ENCODE data around the gene MYO18B.

MYO18B gene

DNA sequence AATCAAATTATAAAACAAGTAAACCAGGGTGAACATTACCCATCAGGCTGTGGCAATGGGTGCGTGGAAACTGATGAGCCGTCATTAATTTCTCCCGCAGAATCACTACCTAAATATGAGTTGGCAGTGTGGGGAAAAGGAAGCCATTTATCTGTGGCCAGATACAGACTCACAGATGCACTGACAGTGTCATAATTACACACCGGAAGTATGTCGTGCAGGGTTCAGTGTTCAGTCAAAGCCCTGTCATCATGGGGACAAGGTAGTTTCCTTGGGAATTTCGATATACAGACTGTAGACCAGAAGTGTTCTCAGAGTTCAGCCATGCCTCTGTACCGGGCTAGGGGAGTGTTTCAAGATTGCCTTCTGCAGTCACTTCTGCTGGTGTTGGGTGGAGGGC lies 308.1 kb downstream of the MYO18B start:
- no peak for DNase-seq (ENCODE audit: low spot score)

DNA sequence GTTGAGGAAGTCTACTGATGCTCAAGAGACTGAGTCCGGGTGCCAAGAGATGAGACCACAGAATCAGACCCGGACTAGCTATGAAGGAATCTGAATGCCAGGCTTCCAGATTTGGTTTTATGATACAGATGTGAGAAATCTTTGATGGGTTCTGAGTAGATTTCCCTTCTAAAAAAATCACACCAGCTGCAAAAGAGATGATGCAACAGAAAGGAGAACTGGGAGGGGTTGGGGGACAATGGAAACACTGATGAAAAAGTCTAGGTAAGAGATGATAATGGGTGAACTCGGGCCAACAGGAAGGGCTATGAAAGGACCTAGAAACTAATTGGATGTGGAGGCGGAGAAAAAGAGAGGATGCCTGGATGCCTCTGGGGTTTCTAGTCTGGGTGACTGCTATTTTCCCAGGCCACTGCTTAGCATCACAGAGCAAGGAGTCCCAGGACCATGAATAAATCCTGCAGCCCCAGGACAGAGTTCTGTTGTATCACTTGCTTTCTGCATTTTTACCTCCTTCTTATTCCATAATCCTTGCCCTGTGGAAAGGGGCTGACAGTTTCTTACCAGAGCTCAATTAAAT lies 311.8 kb downstream of the MYO18B start:
- DNase-seq (ENCODE audit: low spot score) = no peak

DNA sequence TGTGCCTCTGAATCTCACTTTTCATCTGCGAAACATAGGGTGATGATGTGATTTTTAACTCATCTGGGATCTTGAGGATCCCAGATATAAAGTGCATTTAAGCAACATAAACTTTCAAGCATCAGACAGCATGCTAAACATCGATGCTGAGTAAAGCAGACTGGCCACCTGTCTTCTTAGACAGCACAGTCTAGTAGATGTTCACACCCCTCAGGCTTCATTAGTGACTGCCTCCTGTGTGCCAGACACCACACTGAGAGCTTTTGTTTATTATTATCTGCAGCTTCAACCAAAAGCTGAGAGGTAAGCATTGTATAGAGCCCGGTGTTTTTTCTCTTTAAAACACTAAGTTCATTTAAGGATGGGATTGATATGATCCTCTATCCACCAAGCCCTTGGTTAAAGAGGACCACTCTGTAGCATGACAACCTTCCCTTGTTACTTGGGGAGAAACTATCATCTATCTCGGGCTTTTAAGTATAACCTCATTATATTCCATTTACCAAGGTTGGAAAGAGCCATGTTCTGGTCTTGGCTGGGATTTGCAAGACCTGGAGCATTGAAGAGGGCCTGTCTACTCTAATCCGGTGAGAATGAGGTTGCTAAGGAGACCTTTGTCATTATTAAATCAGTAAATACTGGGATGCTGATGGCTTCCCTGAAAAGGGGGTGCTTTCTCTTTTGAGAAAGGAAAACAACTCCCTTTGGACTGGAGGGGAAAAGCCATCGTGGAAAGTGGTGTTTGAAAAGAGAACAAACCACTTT lies 313.0 kb downstream of the MYO18B start:
- no peak for DNase-seq (ENCODE audit: low spot score)

DNA sequence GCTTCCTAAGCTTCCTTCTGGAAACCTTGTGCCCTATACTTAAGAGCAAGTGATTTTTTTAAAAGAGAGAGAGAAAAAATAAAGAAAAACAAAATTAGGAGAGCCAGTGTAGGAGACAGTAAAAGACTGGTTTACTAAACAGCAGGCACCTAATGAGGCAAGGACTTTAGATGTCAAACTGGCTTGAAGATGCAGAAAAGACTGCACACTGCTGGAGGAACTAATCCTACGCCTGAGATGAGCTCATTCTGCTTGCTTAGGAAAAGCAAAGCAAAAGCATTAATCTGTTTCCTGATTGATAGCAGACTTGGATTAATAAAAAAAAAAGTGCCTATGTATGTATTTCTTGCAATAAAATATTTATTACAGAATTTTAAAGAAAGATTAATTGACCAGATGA lies 313.7 kb downstream of the MYO18B start:
- DNase-seq (ENCODE audit: low spot score) = no peak

DNA sequence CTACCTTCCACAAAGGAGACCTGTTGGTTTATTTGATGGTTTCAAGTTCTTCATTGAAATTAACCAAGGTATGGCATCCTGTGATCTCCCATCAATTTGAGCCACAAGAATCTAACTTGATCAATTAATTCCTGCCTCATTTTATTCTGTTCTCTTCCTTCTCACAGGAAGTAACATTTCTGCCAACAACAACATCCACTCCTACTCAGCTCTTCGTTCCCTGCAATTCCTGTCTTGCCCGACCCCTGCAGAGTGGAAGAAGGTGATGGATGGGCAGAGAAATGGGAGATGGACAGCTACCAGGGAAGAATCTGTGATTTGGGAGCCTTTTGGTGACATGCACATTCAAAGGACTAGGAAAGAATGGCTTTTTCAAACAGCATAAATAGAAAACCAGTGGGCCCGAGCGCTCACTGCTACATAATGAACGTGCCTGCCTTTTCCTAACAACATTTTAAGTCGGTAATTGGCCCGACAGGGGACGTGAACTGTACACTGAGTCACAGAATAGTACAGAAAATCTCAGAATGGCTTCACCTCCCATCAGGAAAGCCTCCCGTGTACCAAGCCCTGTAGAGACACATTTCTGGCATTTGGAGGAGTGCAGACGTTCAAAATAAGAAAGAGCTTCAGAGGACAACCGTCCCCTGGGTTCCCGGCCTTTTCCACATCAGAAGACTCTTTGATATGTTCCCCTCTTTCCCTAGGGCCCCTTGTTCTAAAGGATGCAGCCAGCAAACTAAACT lies 314.6 kb downstream of the MYO18B start:
- no peak for DNase-seq (ENCODE audit: low spot score)

DNA sequence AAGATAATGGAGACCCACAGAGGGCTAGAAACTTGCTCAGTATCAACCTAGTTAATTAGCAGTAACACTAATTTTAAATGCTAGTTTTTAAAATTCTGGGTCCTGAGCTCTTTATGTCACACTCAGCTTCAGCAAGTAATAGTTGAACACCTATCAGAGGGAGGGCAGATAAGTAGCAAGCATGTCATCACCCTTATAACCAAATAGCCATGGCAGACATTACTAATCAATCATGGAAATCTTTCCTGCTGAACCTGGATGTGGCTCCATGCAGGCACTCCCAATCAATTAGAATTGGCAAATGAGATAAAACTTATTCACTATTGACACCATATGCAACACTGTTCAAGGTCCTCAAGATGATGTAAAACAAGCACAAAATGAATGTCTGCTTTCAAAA lies 315.7 kb downstream of the MYO18B start:
- DNase-seq (ENCODE audit: low spot score) = no peak

DNA sequence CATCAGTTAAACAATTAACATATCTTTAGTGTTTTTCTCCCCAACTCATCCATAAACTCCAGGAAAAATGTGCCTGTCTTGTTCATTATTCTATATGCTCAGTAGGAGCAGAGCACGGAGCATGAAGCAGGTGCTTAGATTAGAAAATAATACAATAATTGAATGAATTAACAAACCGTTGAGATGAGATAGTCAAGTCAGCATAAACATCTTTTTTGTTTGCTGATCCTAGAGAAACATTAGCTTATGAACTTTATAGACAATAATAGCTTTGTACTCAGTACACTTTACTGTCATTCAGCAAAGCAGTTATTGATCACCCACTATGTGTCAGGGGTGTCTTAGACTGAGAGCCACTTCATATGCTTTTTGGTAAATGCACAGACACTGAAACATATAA lies 322.1 kb downstream of the MYO18B start:
- DNase-seq (ENCODE audit: low spot score) = no peak

DNA sequence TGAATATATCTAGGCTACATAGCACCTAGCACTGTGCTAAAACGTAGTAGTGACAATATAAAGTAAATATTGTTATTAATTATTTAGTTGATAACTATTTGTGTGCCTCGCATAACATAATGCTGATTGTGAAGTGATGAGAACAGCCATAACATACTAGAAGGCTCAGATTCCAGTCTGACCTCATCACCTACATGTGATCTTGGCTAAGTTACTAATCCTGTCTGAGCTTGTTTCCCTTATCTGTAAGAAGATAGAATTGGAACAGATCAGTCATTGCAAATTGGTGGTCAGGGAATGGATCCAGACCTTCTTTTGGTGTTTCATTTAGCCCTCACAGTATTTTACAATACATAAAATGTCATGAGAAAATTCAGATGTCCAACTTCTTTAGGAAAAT lies 323.9 kb downstream of the MYO18B start:
- no peak for DNase-seq (ENCODE audit: low spot score)

DNA sequence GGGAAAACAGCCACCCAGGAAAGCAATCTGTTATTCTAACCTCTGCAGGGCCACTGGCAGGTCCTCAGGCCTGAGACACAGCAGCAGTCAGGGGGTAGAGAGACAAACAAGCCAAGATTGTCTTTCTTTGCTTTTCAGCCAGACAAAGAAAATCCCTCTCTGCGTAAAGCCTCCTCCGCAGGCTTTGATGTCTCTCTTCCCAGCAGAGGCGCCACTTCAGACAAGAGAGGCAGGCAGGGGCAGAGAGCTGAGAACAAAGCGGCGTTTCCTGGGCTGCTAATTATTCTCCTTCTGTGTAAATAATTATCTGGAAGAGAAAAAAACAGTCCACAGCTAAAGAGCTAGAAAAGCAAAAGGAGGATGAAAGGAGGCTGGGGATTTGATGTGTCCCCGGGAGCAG lies 324.5 kb downstream of the MYO18B start:
- DNase-seq (ENCODE audit: low spot score) = peak; percentile 8

DNA sequence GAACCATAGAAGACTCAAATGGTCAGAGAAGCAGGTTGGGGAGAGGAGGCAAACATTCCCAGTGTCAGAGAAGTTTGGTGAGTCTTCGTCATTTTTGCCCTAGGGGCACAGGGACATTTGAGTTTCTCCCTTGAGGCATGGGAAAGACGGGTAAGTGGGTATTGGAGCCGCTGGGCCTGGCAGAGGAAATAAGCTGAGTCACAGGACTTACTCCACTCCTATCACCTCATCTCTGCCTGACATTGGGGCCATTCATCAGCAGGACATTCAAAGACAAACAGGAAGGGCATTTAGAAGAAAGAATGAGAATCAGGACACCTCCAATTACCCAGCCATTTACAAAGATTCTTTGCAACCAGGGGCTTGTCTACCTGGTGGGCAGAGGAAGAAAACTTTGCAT lies 326.6 kb downstream of the MYO18B start:
- DNase-seq (ENCODE audit: low spot score) = no peak

DNA sequence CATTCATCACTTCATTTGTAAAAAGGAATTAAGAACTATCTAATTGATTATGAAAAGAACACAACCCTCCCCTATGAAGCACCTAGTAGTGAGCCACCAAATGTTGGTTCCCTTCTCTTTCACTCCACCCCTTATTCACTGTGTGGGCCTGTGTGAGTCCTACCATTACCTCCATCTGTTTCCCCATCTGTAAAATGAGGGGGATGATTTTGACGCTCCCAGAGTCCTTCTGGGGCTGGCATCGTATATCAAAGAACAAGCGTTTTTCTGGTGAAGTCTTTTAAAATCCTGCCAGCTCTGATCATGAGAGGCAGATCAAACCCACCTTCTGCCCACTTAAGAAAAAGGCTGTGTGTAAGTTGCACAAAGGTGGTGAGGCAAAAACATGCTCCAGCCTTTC lies 330.6 kb downstream of the MYO18B start:
- no peak for DNase-seq (ENCODE audit: low spot score)

DNA sequence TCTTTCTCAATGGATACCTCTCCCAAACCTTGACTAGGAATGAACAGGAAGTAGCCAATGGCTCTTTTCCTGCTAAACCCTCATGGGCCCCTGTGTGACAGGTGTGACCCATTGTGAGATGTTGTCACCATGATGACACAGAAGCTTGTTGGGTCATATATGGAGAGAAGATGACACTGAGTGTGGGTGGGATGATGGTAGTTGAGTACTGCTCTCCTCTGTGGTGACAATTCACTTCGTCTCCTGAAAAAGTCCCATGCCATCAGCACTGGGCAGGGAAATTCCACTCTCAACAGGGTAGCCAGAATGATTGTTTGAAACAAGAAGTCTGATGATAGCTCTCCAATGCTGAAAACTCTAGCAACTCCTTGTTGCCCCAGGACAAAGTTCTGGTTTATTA lies 333.3 kb downstream of the MYO18B start:
- DNase-seq (ENCODE audit: low spot score) = no peak

DNA sequence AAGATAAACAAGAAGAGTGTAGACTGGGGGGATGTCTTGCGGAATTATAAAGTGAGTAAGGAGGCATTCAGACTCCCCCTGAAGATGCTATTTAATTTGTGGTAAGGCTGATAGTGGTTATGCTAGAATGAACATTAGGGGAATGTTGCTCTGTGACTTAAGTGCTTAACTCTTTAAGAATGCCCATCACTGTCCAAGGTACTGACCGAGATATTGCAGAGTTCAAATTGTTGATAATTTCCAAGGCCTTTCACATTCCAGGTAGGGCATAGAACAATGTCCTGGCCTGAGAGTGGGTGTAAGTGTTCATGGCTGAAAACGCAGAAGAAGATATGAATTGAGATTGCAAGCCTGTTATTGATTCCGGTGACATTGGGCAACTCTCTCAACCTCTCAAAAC lies 337.0 kb downstream of the MYO18B start:
- DNase-seq (ENCODE audit: low spot score) = no peak

Data from SW480 (cell line).